ENCODE data around the gene GSTA1.
"Not testable (repeated sequence)": the region's sequence is repeated elsewhere in the genome, so short reads cannot be mapped to it uniquely, and the experiment has no call there.

GSTA1 gene

DNA sequence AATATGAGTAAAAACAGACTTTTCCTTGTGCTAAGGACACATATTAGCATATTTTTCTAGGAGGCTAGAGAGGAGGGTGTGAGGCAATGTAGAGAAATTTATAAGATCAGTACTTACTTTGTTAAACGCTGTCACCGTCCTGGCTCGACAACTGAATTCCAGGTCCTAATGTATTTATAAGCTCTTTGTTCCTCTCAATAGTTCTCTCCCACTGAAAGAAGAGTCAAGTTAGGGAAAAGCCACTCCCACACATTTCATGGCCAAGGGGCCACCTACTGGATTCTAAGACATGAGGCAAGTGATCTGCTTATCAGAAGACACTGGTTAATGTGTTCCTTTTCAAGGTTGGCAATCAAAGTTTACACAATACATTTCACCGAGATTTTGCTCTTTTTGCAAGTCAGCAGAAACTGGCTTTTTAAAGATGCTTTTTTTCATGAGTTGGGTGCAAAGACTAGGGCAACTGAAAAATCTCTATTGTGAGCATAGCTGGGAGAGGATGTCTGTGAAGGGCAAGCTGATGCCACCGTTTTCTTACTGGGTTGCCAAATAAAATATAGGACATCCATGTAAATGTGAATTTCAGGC, at the start of gene GSTA1:
GSTA1 (minus strand) TSS at position 149 of the 588 bp plus-strand sequence. CDS start 4,549 bp downstream, outside the sequence.
- H3K27me3 Mint-ChIP-seq (ENCODE audit: low read depth); H3K4me1 Mint-ChIP-seq; H3K9me3 Mint-ChIP-seq; H3K36me3 Mint-ChIP-seq (ENCODE audit: low read depth); H3K27ac Mint-ChIP-seq; H3K4me3 Mint-ChIP-seq: not testable (repeated sequence)

DNA sequence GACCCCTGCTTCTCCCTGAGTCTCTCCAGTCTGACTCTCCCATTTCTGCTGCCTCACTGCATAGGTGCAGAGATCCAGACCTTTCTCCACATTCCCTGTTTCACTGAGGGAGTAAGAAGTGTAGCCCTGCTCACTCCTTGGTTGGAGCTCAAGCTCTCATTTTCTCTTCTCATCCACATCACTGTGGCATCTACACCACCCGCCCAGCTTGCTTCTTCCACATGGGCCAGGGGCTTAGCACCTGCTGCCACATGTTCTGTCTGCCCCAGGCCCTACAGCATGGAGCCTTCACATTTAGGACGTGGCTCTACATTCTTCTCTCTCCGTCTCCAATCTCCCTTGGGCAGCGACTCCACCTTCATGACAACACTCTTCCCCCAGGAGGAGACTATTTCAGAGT, 45.5 kb upstream of the GSTA1 start:
- TF ChIP-seq, protein P1, sequence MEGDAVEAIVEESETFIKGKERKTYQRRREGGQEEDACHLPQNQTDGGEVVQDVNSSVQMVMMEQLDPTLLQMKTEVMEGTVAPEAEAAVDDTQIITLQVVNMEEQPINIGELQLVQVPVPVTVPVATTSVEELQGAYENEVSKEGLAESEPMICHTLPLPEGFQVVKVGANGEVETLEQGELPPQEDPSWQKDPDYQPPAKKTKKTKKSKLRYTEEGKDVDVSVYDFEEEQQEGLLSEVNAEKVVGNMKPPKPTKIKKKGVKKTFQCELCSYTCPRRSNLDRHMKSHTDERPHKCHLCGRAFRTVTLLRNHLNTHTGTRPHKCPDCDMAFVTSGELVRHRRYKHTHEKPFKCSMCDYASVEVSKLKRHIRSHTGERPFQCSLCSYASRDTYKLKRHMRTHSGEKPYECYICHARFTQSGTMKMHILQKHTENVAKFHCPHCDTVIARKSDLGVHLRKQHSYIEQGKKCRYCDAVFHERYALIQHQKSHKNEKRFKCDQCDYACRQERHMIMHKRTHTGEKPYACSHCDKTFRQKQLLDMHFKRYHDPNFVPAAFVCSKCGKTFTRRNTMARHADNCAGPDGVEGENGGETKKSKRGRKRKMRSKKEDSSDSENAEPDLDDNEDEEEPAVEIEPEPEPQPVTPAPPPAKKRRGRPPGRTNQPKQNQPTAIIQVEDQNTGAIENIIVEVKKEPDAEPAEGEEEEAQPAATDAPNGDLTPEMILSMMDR (IDR thresholded peaks at IDR 0.05; ENCODE audit: unreplicated experiment in 3 of 3), result no peak
- H3K4me1 Mint-ChIP-seq, result no peaks in the 10 kb centered on the region
- no peaks in the 10 kb centered on the region for H3K36me3 Mint-ChIP-seq (ENCODE audit: low read depth)
- no peaks in the 10 kb centered on the region for H3K27me3 Mint-ChIP-seq (ENCODE audit: low read depth)
- H3K9me3 Mint-ChIP-seq, result peaks cover 23% of the 10 kb centered on the region
- H3K4me3 Mint-ChIP-seq, result no peak overlapping the region
- no peak overlapping the region for H3K27ac Mint-ChIP-seq

DNA sequence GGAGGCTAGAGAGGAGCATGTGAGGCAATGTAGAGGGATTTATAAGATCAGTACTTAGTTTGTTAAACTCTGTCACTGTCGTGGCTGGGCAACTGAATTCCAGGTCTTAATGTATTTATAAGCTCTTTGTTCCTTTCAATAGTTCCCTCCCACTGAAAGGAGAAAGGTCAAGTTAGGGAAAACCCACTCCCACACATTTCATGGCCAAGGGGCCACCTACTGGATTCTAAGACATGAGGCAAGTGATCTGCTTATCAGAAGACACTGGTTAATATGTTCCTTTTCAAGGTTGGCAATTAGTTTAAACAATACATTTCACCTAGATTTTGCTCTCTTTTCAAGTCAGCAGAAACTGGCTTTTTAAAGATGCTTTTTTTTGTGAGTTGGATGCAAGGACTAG, 42.4 kb upstream of the GSTA1 start:
- TF ChIP-seq, protein P1 (IDR thresholded peaks at IDR 0.05; ENCODE audit: unreplicated experiment in 3 of 3), result no peak
- Mint-ChIP-seq H3K36me3 (ENCODE audit: low read depth) (no peaks in the 10 kb centered on the region), H3K4me3 (no peak overlapping the region), H3K4me1 (no peaks in the 10 kb centered on the region), H3K9me3 (peaks cover 12% of the 10 kb centered on the region), H3K27me3 (ENCODE audit: low read depth) (no peaks in the 10 kb centered on the region), H3K27ac (no peak overlapping the region)

DNA sequence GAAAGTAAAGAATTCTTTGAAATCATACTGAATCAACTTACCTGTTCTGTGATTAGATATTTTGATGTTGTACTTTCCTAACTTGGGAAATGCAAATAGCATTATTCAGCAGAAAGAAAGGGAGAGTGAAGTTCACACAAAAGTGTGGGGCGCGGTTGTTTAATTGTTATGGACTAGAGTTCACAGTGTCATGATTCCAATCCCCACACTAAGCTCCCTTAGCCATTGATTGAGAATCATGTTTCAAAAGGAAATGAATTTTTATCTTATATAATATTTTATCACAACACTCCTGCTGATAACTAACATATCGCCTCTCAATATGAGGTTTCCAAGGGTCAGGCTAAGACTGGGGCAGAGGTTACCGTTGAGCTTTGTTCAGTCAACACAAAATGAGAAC, 40.0 kb upstream of the GSTA1 start:
- Mint-ChIP-seq H3K36me3 (ENCODE audit: low read depth) (no peaks in the 10 kb centered on the region), H3K27me3 (ENCODE audit: low read depth) (peaks cover 3% of the 10 kb centered on the region), H3K4me1 (no peaks in the 10 kb centered on the region), H3K27ac (no peak overlapping the region), H3K4me3 (no peak overlapping the region), H3K9me3 (peaks cover 4% of the 10 kb centered on the region)
- TF ChIP-seq, protein P1 (IDR thresholded peaks at IDR 0.05; ENCODE audit: unreplicated experiment in 3 of 3), result no peak

DNA sequence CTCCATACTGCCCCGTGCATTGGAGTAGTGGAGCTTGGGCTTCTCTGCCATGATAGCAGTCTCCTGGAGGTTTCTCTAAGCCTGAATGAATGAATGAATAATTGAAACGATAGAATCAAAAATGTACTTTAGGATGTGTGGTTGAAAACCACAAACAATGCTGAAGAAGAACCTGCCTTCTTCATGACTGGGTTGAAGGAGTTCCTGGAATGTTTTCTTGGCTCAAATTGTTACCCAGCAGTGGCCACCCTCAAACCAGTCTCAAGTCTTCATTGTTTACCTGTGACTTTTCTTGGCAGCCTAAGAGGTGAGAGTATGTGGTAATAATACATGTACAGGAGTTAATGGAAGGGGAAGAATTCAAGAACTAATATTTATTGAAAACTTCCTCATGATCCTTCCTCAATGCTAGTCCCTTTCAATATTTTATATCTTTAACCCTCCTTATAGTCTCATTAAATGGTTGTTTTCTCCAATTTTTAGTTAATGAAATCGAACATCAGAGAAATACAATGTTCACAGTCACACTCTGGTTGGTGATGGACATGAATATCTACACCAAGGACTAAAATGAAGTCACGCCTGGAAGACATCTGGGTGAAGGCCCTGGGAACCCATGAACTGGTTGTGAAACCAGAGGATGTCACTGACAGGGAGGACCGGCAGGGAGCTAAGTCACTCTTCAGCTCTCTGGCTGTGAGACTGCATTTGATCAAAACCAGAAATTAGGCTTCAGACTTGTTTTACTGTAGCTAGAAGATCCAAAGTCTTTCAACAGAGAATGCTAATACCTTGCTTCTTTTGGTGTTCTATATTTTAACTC, 37.4 kb upstream of the GSTA1 start, which contains the start of gene GSTA5:
GSTA5 (minus strand) TSS at position 51 of the 823 bp plus-strand sequence.
- no peak within 1 kb of the TSS for H3K27ac Mint-ChIP-seq
- TF ChIP-seq, protein P1 (IDR thresholded peaks at IDR 0.05; ENCODE audit: unreplicated experiment in 3 of 3), result no peak

DNA sequence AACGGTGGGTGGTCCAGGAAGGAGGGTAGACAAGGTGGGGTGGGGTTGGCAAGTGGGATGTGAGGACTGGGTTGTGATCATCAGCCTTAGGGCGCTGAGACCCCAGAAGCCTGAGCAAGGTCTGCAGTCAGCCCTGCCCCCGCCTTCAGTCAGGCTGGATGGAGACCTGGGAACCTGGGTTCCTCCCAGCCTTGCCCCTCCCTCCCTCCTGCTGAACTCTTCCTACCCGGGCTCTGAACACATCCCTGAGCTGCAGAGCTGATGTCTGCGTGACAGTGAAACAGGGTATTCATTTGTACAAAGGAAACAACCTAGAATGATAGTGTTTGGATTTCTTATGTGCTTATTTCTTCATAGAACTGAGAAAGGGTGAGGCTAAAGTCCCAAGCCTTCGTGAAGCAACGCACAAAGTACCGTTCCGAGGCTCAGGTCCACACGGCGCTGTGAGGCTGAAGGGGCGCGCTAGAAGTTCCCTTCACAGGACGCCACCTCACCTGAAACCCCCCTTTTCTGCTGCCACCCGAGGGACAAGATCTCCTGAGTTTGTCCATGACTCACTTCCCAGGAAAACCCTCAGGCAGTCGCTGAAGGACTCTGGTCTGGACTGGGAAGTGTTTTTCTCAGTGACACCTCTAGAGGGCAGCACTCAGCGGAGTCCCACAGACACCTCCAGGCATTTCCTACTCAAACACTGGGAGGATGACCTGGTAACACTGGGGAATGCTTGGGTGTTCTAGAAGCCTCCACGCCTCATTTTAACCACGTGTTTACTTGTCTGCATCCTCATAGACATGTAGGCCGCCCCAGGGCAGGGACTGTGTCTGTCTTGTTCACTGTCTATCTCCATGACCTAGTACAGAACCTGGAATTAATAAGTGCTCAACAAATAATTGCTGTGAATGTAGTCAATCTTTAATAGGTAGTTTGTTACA, 35.8 kb upstream of the GSTA1 start:
- no peak overlapping the region for H3K27ac Mint-ChIP-seq

More for the DNA sequence above, 37.4 kb upstream of the GSTA1 start, which contains the start of gene GSTA5:
- H3K9me3 Mint-ChIP-seq, result no peaks in the 10 kb centered on the region
- no peaks in the 10 kb centered on the region for H3K4me1 Mint-ChIP-seq
- H3K36me3 Mint-ChIP-seq (ENCODE audit: low read depth), result no peaks in the 10 kb centered on the region
- H3K4me3 Mint-ChIP-seq, result no peak within 1 kb of the TSS
- peaks cover 4% of the 10 kb centered on the region for H3K27me3 Mint-ChIP-seq (ENCODE audit: low read depth)

More for the DNA sequence above, 35.8 kb upstream of the GSTA1 start:
- Mint-ChIP-seq H3K4me3 (no peak overlapping the region), H3K4me1 (no peaks in the 10 kb centered on the region), H3K36me3 (ENCODE audit: low read depth) (no peaks in the 10 kb centered on the region), H3K27me3 (ENCODE audit: low read depth) (peaks cover 15% of the 10 kb centered on the region), H3K9me3 (no peaks in the 10 kb centered on the region)
- TF ChIP-seq, protein P1 (IDR thresholded peaks at IDR 0.05; ENCODE audit: unreplicated experiment in 3 of 3), result peak; percentile 46 to 59 (median 53)
